SKM-1 treated with dmso at 0.1 percent for 144 hours (cell line): ENCODE results near the gene ATP2B1.
"Not testable (repeated sequence)": the region's sequence is repeated elsewhere in the genome, so short reads cannot be mapped to it uniquely, and the experiment has no call there.

ENCODE experiments used
- DNase-seq: peaks from one replicate; lab custom pipeline; 2025; ENCODE audit not compliant: unreplicated experiment; lab: John Stamatoyannopoulos, UW

The ATP2B1 gene

GRCh38 chr12:89717759-89718523 is 9.3 kb upstream of the ATP2B1 start:
- DNase-seq = no peak

GRCh38 chr12:89712706-89713105 is 4.1 kb upstream of the ATP2B1 start:
- DNase-seq = no peak

GRCh38 chr12:89710873-89711750 is 2.5 kb upstream of the ATP2B1 start:
- no peak for DNase-seq

- no peak for DNase-seq
Observed at GRCh38 chr12:89709995-89710872, 1.6 kb upstream of the ATP2B1 start.

- DNase-seq = peak; percentile 80
Observed at GRCh38 chr12:89709157-89709994, 738 bp upstream of the ATP2B1 start.

- DNase-seq = no peak
Observed at GRCh38 chr12:89707703-89708564, 704 bp downstream of the ATP2B1 start.

GRCh38 chr12:89706986-89707702 is 1.5 kb downstream of the ATP2B1 start:
- no peak for DNase-seq

GRCh38 chr12:89706551-89706950 is 2.1 kb downstream of the ATP2B1 start:
- DNase-seq = no peak

- DNase-seq = no peak
Observed at GRCh38 chr12:89704457-89704856, 4.2 kb downstream of the ATP2B1 start.

GRCh38 chr12:89703768-89704167 is 4.9 kb downstream of the ATP2B1 start:
- DNase-seq = no peak

- no peak for DNase-seq
Observed at GRCh38 chr12:89702503-89702902, 6.1 kb downstream of the ATP2B1 start.

- no peak for DNase-seq
Observed at GRCh38 chr12:89701606-89702206, 6.9 kb downstream of the ATP2B1 start.

- no peak for DNase-seq
Observed at GRCh38 chr12:89700191-89700810, 8.3 kb downstream of the ATP2B1 start.

- DNase-seq = no peak
Observed at GRCh38 chr12:89698607-89699006, 10.0 kb downstream of the ATP2B1 start.

- not testable (repeated sequence) for DNase-seq
Observed at GRCh38 chr12:89697728-89698127, 10.9 kb downstream of the ATP2B1 start.

GRCh38 chr12:89697296-89697695 is 11.3 kb downstream of the ATP2B1 start:
- peak; percentile 9 for DNase-seq

- no peak for DNase-seq
Observed at GRCh38 chr12:89695830-89696229, 12.8 kb downstream of the ATP2B1 start.

GRCh38 chr12:89695100-89695499 is 13.5 kb downstream of the ATP2B1 start:
- DNase-seq = no peak
